Middle frontal gyrus (tissue), 1 donor: Measurements from ENCODE around the gene OAS1.
"Not testable (repeated sequence)": the region's sequence is repeated elsewhere in the genome, so short reads cannot be mapped to it uniquely, and the experiment has no call there.

Experiments
- DNase-seq: peaks from one replicate; pipeline ENCODE4 v3.0.0-alpha.2; 2015; ENCODE audit warnings: low spot score; ENCODE audit errors: extremely low spot score

OAS1 gene

DNA sequence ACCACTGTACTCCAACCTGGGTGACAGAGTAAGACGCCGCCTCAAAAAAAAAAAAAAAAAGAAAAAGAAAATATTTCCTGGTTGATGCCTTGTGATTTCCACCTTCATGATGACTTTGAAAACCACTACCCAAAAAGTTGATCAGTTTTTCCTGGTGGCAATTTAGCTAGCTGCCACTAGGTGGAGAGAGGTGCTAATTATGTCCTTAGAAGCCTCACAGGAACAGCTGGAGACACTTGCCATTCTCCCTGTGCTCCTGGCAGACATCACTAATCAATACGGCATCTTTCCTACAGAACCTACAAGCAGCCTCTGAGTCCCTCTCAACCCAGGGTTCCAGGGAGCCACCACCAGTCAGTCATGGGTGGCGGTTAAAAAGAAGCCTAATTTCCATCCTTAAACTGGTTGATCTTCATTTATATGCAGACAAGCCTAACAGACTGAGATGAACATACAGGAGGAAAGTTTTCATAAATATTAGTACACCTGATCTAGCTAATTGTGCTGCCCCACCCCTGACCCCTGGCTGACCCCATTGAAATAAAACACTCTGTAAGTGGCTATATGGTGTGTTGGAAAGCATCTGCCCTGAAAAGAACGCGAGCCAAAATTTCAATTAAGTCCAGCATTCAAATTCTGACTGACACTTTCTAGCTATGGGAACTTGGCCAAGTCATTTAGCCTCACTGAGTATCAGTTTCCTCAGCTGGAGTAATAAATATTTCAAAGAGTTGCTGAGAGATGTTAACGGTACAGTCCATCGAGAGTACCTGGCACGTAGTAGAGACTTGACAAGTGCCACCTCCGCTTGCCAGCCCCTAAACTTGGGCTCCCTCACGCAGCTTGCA is 6.2 kb upstream of the OAS1 start:
- DNase-seq: no peak

DNA sequence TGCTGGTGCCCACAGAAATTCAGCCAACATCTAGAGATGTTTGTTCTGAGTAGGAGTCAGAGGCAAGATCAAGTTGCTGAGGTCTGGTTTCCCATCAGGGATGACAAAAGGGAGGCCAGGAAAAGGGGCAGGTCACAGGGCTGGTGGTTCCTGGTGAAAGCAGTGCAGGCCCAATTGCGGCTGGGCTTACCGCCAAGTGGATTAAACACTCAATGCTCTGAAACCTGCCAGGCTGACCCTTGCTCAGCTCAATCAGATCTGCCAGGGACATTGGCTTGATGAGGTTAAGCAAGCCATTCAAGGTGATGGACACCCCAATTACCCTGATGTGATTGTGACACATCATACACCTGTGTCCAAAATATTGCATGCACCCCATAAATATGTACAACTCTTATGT is 5.5 kb upstream of the OAS1 start:
- no peak for DNase-seq

- no peak for DNase-seq
Measured at GRCh38 chr12:112904571-112904970, 2.2 kb upstream of the OAS1 start.

- DNase-seq: no peak
Measured at GRCh38 chr12:112905451-112906089, 1.2 kb upstream of the OAS1 start.

- DNase-seq: no peak
Measured at GRCh38 chr12:112907415-112908157, 824 bp downstream of the OAS1 start.

GRCh38 chr12:112908548-112908947 is 1.8 kb downstream of the OAS1 start:
- DNase-seq: no peak

DNA sequence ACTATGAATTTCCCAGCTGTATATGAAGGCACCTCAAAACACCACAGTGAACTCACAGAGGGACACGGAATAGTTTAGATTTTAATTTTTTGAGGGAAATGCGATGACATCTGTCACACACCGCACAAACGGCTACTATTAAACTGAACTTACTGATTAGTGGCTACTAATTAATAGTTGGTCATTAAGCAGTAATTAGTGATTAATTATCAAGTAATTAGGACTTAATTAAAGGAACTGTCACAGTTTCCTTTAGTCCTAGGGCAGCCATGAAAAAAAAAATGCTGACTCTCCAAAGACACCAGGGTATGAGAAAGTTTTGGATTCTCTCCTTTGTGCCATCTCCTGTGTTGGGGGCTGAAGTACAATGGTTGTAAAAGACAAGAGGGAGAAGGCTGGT is 2.9 kb downstream of the OAS1 start:
- DNase-seq: no peak

- DNase-seq: no peak
Measured at GRCh38 chr12:112913038-112913688, 6.4 kb downstream of the OAS1 start.

DNA sequence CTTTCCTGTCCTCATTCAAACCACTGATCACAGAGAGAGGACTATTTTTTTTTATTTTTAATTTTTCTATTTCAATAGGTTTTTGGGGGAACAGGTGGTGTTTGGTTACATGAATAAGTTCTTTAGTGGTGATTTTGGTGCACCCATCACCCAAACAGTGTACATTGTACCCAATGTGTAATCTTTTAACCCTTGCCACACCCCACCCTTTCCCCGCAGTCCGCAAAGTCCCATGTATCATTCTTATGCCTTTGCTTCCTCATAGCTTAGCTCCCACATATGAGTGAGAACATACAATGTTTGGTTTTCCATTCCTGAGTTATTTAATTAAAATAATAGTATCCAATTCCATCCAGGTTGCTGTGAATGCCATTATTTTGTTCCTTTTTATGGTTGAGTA is 7.1 kb downstream of the OAS1 start:
- DNase-seq: not testable (repeated sequence)

GRCh38 chr12:112916270-112916669 is 9.5 kb downstream of the OAS1 start:
- no peak for DNase-seq

DNA sequence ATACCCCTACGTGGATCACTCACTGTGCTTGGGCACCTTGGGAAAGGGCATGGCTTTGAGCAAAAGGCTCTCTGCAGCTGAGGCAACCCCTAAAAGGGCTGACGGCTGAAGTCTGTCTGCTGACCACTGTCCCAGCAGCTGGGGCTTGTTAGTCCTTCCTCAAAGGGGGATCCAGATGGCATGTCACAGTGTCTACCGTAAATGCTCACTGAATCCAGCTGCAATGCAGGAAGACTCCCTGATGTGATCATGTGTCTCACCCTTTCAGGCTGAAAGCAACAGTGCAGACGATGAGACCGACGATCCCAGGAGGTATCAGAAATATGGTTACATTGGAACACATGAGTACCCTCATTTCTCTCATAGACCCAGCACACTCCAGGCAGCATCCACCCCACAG is 12.4 kb downstream of the OAS1 start:
- DNase-seq: no peak

DNA sequence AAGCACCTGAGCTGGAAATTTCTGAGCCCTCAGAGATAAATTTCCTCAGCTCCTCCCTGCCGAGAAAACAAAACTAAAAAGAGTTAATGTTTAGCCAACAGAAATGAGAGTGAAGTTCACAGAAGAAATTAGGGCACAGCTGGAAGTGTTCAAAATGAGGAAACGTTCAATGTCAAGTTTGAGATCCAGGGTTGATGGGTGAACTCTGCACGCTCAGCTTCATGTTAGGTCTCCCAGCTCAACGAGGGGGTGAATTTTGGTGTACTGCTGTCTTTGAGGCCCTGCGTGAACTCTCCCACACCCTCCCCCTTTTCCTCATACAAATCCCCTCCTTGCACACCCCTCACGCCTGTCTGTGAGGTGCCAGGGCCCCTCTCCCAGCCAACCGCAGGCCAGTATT is 18.2 kb downstream of the OAS1 start:
- no peak for DNase-seq

DNA sequence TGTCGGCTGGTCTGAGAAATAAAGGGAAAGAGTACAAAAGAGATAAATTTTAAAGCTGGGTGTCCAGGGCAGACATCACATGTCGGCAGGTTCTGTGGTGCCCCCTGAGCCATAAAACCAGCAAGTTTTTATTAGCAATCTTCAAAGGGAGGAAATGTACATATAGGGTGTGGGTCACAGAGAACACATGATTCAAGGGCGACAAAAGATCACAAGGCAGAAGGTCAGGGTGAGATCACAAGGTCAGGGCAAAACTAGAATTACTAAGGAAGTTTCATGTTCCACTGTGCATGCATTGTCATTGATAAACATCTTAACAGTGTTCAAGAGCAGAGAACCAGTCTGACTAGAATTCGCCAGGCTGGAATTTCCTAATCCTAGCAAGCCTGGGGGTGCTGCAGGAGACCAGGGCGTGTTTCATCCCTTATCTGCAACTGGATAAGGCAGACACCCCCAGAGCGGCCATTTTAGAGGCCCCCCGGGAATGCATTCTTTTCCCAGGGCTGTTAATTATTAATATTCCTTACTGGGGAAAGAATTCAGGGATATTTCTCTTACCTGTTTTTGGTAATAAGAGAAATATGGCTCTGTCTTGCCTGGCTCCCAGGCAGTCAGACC is 19.8 kb downstream of the OAS1 start:
- not testable (repeated sequence) for DNase-seq

- no peak for DNase-seq
Measured at GRCh38 chr12:112927475-112927874, 20.7 kb downstream of the OAS1 start.

DNA sequence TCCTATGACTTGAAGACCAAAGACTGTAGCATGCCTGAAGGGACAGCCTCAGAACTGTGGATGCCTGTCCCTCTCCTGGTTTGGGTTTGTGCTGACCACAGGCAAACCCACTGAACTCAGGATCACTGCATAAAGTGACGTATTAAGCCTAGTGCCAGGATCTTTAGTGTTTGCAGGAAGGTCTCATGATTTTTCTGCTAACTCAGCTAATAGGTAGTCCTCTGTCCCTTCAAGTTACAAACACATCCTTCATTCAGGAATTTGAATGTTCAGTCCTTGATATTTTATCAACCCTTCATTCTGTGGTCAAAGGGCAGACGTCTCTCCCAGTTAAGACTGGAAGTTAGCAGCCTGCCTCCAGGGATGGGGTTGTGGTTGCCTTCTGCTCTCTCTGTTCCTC is 21.2 kb downstream of the OAS1 start:
- DNase-seq: no peak

DNA sequence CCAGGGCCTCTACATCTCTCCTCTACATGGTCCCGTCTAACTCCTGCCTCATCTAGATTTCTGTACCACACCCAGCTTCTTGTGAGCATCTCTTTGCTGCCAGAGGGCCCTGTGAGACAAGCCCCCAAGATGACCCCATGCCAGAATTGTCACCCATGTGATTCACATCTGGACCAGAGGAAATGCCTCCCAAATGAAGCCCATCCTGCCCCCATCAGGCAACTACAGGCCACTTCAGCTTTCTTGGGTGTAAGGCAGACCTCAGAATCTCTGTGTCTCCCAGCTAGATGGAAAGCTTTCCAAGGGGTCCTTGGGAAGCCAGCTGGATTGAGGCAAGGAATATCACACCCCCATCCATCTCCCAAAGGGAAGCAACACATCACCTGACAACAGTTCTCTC is 22.2 kb downstream of the OAS1 start:
- DNase-seq: no peak

GRCh38 chr12:112929715-112930114 is 23.0 kb downstream of the OAS1 start:
- no peak for DNase-seq

DNA sequence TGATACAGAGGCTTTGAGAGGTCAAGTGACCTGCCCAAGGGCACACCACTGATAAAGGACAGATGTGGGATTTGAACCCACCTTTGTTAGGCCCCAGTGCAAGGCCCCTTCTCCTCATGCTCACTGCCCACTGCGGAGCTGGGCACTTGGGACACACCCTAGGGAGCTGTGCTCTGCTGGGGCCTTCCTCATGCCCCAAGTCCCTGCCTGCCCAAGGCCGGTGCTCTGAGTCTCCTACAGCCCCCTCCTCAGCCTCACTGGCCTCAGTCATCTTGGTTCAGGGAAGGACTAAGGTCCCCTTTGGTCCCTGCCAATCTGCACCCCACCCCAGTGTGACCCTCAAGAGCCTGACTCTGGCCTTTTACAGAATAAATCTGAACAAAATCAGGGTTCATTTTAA is 23.6 kb downstream of the OAS1 start:
- DNase-seq: no peak

DNA sequence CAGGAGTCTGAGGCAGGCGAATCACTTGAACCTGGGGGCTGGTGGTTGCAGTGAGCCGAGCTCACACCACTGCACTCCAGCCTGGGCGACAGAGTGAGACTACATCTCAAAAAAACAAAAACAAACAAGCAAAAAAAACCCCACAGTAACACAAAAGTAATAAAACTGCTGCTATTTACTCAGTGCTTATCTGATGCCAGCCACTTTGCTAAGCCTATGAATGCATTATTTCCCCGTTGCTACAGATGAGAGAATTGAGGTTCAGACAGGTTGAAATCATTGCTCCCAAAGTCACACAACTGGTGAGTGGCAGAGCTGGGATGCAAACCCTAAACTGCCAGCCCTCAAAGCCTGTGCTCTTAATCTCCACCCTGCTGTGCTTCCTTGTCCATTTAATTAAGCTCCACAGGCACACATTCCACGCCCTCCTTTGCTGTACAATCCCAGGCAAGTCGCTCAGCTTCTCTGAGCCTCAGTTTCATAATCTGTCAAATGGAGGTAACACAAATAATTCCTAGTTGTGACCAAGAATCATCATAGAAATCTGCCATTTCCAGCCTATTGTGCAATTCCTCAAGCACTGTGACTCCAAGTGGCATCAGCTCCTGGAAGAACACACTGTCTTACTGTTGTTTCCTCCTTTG is 25.8 kb downstream of the OAS1 start:
- DNase-seq: no peak

- DNase-seq: no peak
Measured at GRCh38 chr12:112933129-112933505, 26.4 kb downstream of the OAS1 start.

GRCh38 chr12:112936264-112936663 is 29.5 kb downstream of the OAS1 start:
- no peak for DNase-seq
